Adrenal gland (tissue), 5 donors: ENCODE data around the gene CX3CR1.

Experiments
- CTCF ChIP-seq, 6 experiments: fragments of 450-650 bp in 4 of 6; fragments of 200-600 bp in 2 of 6; sonication (generic) in 1 of 6; IDR thresholded peaks; 1 replicate in 5 of 6; 2 replicates in 1 of 6; pipeline versions ENCODE4 v1.5.1 to v1.8.0; 2016 to 2021; ENCODE audit warnings: antibody characterized with exemption in 6 of 6, mild to moderate bottlenecking in 2 of 6, moderate library complexity in 1 of 6
- POLR2A ChIP-seq, 2 donors: fragments of 450-650 bp; IDR thresholded peaks; one replicate each; pipeline ENCODE4 v1.6.1; 2017; ENCODE audit warnings: antibody characterized with exemption in 2 of 2, mild to moderate bottlenecking in 2 of 2, moderate library complexity in 1 of 2
- donor health status: DM: no; HTN: no; CAD: no.

GRCh38 chr3:39285332-39285731, 5.5 kb upstream of the CX3CR1 start:
- TF ChIP-seq CTCF (IDR thresholded peaks at IDR 0.05) (no peak), POLR2A (IDR thresholded peaks at IDR 0.05) (no peak)
